Activated T-cell treated with anti-CD3 and anti-CD28 coated beads, Interleukin-2, amount 50 U/mL, for 48 hours (primary cell): Measurements from ENCODE around the gene CCDC90B.
"Not testable (repeated sequence)": the region's sequence is repeated elsewhere in the genome, so short reads cannot be mapped to it uniquely, and the experiment has no call there.

Experiments
- DNase-seq, 2 experiments: peaks; one replicate each; pipeline ENCODE4 v3.0.0-alpha.2; 2020

The CCDC90B gene

GRCh38 chr11:83285771-83286528 lies at the start of gene CCDC90B:
Gene CCDC90B (minus strand): TSS chr11:83286367. CDS start chr11:83285972, 395 bp downstream.
- DNase-seq: peak; percentile 93

- no peak for DNase-seq
Measured at GRCh38 chr11:83335446-83336070, 49.4 kb upstream of the CCDC90B start.

- no peak for DNase-seq
Measured at GRCh38 chr11:83330303-83330702, 44.1 kb upstream of the CCDC90B start.

GRCh38 chr11:83326326-83326725 lies 40.2 kb upstream of the CCDC90B start:
- no peak for DNase-seq

GRCh38 chr11:83319346-83319745 lies 33.2 kb upstream of the CCDC90B start:
- no peak for DNase-seq

- DNase-seq: no peak
Measured at GRCh38 chr11:83318931-83319330, 32.8 kb upstream of the CCDC90B start.

- DNase-seq: no peak
Measured at GRCh38 chr11:83317757-83318690, 31.9 kb upstream of the CCDC90B start.

- not testable (repeated sequence) for DNase-seq
Measured at GRCh38 chr11:83316897-83317268, 30.7 kb upstream of the CCDC90B start.

GRCh38 chr11:83316143-83316896 lies 30.2 kb upstream of the CCDC90B start:
- not testable (repeated sequence) for DNase-seq

- no peak for DNase-seq
Measured at GRCh38 chr11:83312430-83312829, 26.3 kb upstream of the CCDC90B start.

- no peak for DNase-seq
Measured at GRCh38 chr11:83311701-83312100, 25.5 kb upstream of the CCDC90B start.

- DNase-seq: no peak
Measured at GRCh38 chr11:83310718-83311117, 24.6 kb upstream of the CCDC90B start.

- not testable (repeated sequence) for DNase-seq
Measured at GRCh38 chr11:83308536-83308935, 22.4 kb upstream of the CCDC90B start.

- no peak for DNase-seq
Measured at GRCh38 chr11:83306200-83307080, 20.3 kb upstream of the CCDC90B start.

GRCh38 chr11:83303316-83303715 lies 17.1 kb upstream of the CCDC90B start:
- DNase-seq: no peak

- DNase-seq: no peak
Measured at GRCh38 chr11:83302151-83302550, 16.0 kb upstream of the CCDC90B start.

- DNase-seq: no peak
Measured at GRCh38 chr11:83299681-83300080, 13.5 kb upstream of the CCDC90B start.

- DNase-seq: no peak
Measured at GRCh38 chr11:83294208-83294607, 8.0 kb upstream of the CCDC90B start.

GRCh38 chr11:83293457-83293774 lies 7.2 kb upstream of the CCDC90B start:
- no peak for DNase-seq

GRCh38 chr11:83292709-83293456 lies 6.7 kb upstream of the CCDC90B start:
- peak; percentile 20 to 21 for DNase-seq

GRCh38 chr11:83287631-83288030 lies 1.5 kb upstream of the CCDC90B start:
- DNase-seq: no peak
